ENCODE results near the gene SLC29A1. TPM values are rescaled to one million over a fixed set of nuclear protein-coding genes. Genes with fewer than 3 reads are reported as not detected.

SLC29A1 gene
- total and polyA plus RNA-seq, 9 of the 15 experiments (the other 6 are each of a cell fraction or from before 2014, with no cell fraction given): 18.9 to 170 (median 57.7) TPM

DNA sequence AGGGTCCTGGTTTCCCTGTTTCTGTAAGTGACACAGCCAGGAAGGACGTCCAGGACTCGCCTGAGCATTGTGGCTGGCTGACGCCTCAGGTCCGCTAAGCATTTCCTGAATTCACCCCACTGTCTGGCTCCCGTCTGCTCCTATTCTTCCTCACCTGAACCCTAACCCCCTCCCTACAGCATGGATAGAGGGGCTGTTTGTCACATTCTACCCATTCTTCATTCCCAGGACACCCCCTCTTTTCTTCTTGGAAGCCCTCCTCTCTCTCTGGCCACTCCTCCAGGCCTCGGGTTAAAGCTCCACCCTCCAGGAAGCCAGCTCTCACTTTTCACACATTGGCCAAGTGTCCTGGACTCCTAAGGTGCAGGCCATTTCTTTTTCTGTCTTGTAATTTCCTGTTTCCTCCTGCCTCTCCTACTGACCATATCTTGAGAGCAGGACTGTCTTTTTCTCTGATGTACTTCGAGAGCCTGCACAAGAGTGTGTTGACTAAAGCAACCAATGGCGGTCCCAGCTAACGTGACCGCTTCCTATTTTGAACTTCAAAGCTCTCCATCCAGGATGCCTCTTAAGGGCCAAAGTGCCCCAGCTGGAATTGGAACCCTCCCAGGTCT lies 30.9 kb upstream of the SLC29A1 start (continued):
- TF ChIP-seq ZBED1 (IDR thresholded peaks at IDR 0.05): no peak
- peak; percentile 46; the same call in 1 of the 2 replicates for TF ChIP-seq SMAD4 (CRISPR knock-in tag; conservative IDR thresholded peaks at IDR 0.05)
- TF ChIP-seq, protein P1, sequence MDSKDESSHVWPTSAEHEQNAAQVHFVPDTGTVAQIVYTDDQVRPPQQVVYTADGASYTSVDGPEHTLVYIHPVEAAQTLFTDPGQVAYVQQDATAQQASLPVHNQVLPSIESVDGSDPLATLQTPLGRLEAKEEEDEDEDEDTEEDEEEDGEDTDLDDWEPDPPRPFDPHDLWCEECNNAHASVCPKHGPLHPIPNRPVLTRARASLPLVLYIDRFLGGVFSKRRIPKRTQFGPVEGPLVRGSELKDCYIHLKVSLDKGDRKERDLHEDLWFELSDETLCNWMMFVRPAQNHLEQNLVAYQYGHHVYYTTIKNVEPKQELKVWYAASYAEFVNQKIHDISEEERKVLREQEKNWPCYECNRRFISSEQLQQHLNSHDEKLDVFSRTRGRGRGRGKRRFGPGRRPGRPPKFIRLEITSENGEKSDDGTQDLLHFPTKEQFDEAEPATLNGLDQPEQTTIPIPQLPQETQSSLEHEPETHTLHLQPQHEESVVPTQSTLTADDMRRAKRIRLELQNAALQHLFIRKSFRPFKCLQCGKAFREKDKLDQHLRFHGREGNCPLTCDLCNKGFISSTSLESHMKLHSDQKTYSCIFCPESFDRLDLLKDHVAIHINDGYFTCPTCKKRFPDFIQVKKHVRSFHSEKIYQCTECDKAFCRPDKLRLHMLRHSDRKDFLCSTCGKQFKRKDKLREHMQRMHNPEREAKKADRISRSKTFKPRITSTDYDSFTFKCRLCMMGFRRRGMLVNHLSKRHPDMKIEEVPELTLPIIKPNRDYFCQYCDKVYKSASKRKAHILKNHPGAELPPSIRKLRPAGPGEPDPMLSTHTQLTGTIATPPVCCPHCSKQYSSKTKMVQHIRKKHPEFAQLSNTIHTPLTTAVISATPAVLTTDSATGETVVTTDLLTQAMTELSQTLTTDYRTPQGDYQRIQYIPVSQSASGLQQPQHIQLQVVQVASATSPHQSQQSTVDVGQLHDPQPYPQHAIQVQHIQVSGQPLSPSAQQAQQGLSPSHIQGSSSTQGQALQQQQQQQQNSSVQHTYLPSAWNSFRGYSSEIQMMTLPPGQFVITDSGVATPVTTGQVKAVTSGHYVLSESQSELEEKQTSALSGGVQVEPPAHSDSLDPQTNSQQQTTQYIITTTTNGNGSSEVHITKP (IDR thresholded peaks at IDR 0.05; ENCODE audit: partially characterized antibody): peak; percentile 65
- TF ChIP-seq ETV1 (tag; conservative IDR thresholded peaks at IDR 0.05; ENCODE audit: low read depth): 0 out of 2 replicates have a peak, but pooled peaks have one; percentile 14
- TF ChIP-seq, protein P2, sequence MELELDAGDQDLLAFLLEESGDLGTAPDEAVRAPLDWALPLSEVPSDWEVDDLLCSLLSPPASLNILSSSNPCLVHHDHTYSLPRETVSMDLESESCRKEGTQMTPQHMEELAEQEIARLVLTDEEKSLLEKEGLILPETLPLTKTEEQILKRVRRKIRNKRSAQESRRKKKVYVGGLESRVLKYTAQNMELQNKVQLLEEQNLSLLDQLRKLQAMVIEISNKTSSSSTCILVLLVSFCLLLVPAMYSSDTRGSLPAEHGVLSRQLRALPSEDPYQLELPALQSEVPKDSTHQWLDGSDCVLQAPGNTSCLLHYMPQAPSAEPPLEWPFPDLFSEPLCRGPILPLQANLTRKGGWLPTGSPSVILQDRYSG (tag; conservative IDR thresholded peaks at IDR 0.05; ENCODE audit: low read depth): 0 out of 2 replicates have a peak, but pooled peaks have one; percentile 34
- TF ChIP-seq, protein P3, sequence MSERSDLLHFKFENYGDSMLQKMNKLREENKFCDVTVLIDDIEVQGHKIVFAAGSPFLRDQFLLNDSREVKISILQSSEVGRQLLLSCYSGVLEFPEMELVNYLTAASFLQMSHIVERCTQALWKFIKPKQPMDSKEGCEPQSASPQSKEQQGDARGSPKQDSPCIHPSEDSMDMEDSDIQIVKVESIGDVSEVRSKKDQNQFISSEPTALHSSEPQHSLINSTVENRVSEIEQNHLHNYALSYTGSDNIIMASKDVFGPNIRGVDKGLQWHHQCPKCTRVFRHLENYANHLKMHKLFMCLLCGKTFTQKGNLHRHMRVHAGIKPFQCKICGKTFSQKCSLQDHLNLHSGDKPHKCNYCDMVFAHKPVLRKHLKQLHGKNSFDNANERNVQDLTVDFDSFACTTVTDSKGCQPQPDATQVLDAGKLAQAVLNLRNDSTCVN (CRISPR knock-in tag; IDR thresholded peaks at IDR 0.05): peak; percentile 78; the same call in 1 of the 2 replicates
- TF ChIP-seq, protein P4, sequence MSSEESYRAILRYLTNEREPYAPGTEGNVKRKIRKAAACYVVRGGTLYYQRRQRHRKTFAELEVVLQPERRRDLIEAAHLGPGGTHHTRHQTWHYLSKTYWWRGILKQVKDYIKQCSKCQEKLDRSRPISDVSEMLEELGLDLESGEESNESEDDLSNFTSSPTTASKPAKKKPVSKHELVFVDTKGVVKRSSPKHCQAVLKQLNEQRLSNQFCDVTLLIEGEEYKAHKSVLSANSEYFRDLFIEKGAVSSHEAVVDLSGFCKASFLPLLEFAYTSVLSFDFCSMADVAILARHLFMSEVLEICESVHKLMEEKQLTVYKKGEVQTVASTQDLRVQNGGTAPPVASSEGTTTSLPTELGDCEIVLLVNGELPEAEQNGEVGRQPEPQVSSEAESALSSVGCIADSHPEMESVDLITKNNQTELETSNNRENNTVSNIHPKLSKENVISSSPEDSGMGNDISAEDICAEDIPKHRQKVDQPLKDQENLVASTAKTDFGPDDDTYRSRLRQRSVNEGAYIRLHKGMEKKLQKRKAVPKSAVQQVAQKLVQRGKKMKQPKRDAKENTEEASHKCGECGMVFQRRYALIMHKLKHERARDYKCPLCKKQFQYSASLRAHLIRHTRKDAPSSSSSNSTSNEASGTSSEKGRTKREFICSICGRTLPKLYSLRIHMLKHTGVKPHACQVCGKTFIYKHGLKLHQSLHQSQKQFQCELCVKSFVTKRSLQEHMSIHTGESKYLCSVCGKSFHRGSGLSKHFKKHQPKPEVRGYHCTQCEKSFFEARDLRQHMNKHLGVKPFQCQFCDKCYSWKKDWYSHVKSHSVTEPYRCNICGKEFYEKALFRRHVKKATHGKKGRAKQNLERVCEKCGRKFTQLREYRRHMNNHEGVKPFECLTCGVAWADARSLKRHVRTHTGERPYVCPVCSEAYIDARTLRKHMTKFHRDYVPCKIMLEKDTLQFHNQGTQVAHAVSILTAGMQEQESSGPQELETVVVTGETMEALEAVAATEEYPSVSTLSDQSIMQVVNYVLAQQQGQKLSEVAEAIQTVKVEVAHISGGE (CRISPR knock-in tag; IDR thresholded peaks at IDR 0.05): peak in 1 of 3 experiments; percentile 22; a peak in 1 of 6 replicates
- 0 out of 2 replicates have a peak, but pooled peaks have one; percentile 29 for TF ChIP-seq ZBTB7A (IDR thresholded peaks at IDR 0.05; ENCODE audit: borderline replicate concordance, control insufficient read depth, low read depth, low read length)
- TF ChIP-seq PHF20 (IDR thresholded peaks at IDR 0.05; ENCODE audit: partially characterized antibody): peak; percentile 67
- TF ChIP-seq ZNF324 (CRISPR knock-in tag; IDR thresholded peaks at IDR 0.05): 0 out of 2 replicates have a peak, but pooled peaks have one; percentile 17
- TF ChIP-seq SMARCA4 (IDR thresholded peaks at IDR 0.05): 0 out of 2 replicates have a peak, but pooled peaks have one; percentile 5
- TF ChIP-seq, protein P5, sequence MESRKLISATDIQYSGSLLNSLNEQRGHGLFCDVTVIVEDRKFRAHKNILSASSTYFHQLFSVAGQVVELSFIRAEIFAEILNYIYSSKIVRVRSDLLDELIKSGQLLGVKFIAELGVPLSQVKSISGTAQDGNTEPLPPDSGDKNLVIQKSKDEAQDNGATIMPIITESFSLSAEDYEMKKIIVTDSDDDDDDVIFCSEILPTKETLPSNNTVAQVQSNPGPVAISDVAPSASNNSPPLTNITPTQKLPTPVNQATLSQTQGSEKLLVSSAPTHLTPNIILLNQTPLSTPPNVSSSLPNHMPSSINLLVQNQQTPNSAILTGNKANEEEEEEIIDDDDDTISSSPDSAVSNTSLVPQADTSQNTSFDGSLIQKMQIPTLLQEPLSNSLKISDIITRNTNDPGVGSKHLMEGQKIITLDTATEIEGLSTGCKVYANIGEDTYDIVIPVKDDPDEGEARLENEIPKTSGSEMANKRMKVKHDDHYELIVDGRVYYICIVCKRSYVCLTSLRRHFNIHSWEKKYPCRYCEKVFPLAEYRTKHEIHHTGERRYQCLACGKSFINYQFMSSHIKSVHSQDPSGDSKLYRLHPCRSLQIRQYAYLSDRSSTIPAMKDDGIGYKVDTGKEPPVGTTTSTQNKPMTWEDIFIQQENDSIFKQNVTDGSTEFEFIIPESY (CRISPR knock-in tag; IDR thresholded peaks at IDR 0.05): peak; percentile 88
- TF ChIP-seq TBP (optimal IDR thresholded peaks at IDR 0.05; ENCODE audit: low read depth, low read length): peak; percentile 57
